Natural killer cell (primary cell): ENCODE data around the gene FARP1. TPM values are rescaled to one million over a fixed set of nuclear protein-coding genes. Genes with fewer than 3 reads are reported as not detected.

Experiments used
- ATAC-seq, 3 donors: fragments of 150-1000 bp in 2 of 3; fragments of 200-7000 bp in 1 of 3; cut with Tn5 transposase; 1 replicate in 1 of 3; 2 replicates in 2 of 3; pipeline ENCODE4 v1.10.0; 2021; ENCODE audit warnings: mild to moderate bottlenecking in 2 of 3, moderate library complexity in 2 of 3
- DNase-seq, 2 donors: peaks; one replicate each; pipeline versions ENCODE4 v3.0.0 to v3.0.0-alpha.2; 2013 to 2021; ENCODE audit warnings: mixed read lengths in 1 of 2
- H3K27ac ChIP-seq: one replicate; pipeline ENCODE4 v1.5.1; 2013; ENCODE audit warnings: mild to moderate bottlenecking, low read length
- H3K27me3 ChIP-seq: one replicate; pipeline ENCODE4 v1.6.1; 2013; ENCODE audit warnings: low read length; ENCODE audit not compliant: control insufficient read depth, insufficient read depth
- H3K36me3 ChIP-seq: one replicate; pipeline ENCODE4 v1.6.1; 2013; ENCODE audit warnings: low read length; ENCODE audit not compliant: control insufficient read depth, insufficient read depth
- H3K4me1 ChIP-seq: one replicate; pipeline ENCODE4 v1.6.1; 2013; ENCODE audit warnings: low read length; ENCODE audit not compliant: control insufficient read depth, insufficient read depth
- H3K4me3 ChIP-seq: one replicate; pipeline ENCODE4 v1.5.1; 2013; ENCODE audit warnings: low read length
- H3K9me3 ChIP-seq: one replicate; pipeline ENCODE4 v1.6.1; 2013; ENCODE audit warnings: low read length; ENCODE audit not compliant: control insufficient read depth, insufficient read depth
- H3K27ac Mint-ChIP-seq, 2 donors: one replicate each; pipeline ENCODE4 v1.8.0; 2022; ENCODE audit warnings: mild to moderate bottlenecking in 2 of 2, mixed read lengths in 2 of 2, moderate library complexity in 1 of 2
- H3K27me3 Mint-ChIP-seq, 2 donors: one replicate each; pipeline ENCODE4 v1.8.0; 2022; ENCODE audit warnings: low read depth in 2 of 2, mixed read lengths in 2 of 2
- H3K36me3 Mint-ChIP-seq: one replicate; pipeline ENCODE4 v1.8.0; 2022; ENCODE audit warnings: mixed read lengths
- H3K4me1 Mint-ChIP-seq, 2 donors: one replicate each; pipeline ENCODE4 v1.8.0; 2022; ENCODE audit warnings: mixed read lengths in 2 of 2
- H3K4me3 Mint-ChIP-seq: one replicate; pipeline ENCODE4 v1.8.0; 2022; ENCODE audit warnings: mild to moderate bottlenecking, moderate library complexity, mixed read lengths
- H3K9me3 Mint-ChIP-seq, 2 donors: one replicate each; pipeline ENCODE4 v1.8.0; 2022; ENCODE audit warnings: mixed read lengths in 2 of 2
- WGBS: methylation state at CpG from one replicate; pipeline ENCODE4 v1.1.7; 2013; ENCODE audit warnings: missing lambda C conversion rate; ENCODE audit not compliant: insufficient coverage; 5-methylcytosine and 5-hydroxymethylcytosine counted together
- intact Hi-C: fragments of 100-400 bp; cut with micrococcal nuclease; formaldehyde crosslinking; loops from one replicate; pipeline ENCODE4 v1.14.2; 2022
- total RNA-seq, 4 donors: library from RNA; stranded (reverse); fragments of 120-200 nt in 1 of 4; gene quantifications; one replicate each; pipeline versions ENCODE4 v1.2.3 to v1.2.4, GENCODE V29; 2013 to 2022
- TF ChIP-seq, protein P1 (sequence below): fragments of 200-600 bp; IDR thresholded peaks from one replicate; pipeline ENCODE4 v1.8.0; 2022; ENCODE audit warnings: antibody characterized with exemption

FARP1 gene
- total RNA-seq, 3 donors from 2014 or later (not counting 1 experiment from before 2014, with no cell fraction given): 0.71 to 1.2 (median 1.1) TPM

DNA sequence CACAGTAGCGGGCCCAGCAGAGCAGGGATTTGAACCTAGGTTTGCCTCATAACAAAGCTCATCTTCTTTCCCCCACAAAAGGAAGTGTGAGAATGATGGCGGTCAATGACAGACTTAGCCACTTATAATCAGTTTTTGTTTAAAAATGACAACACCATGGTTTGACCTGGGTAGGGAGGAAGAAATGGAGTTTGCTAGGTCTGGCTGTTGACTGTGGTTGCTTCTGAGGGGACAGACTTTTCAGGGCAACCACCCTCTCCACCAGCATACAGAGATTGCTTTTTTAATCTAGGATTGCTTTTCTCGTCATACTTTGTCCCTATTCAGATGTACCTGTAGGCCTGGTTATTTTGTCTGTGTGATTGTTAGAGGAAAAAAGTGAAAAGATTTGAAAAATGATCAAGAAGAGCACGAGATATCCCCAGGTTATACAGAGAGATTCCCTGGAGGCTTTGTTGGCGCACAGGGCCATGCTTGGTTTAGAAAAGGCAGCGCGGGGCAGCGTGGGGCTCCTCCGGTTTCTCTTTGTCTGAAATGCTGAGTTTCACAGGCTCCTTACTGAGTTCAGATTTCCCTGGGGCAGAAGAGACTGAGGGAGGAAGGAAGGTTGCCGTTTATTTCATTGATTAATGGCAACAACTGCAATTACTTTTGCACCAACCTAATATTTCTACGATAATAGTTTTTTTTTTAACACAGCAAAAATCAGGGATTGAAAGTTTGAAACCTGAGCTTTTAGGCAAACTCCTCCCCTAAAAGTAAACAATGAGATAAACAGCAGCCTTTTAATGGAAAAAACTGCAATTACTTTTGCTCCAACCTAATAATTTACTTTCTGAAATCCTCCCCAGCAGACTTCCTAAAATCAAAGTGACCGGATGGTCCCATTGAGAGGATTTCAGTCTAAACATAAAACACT lies 131.2 kb downstream of the FARP1 start:
- Mint-ChIP-seq H3K36me3 (no peaks in the 10 kb centered on the region), H3K4me1 (no peaks in the 10 kb centered on the region), H3K27me3 (peaks cover 3 to 5% of the 10 kb centered on the region in 2 donors), H3K27ac (no peak overlapping the region), H3K4me3 (no peak overlapping the region), H3K9me3 (no peaks in the 10 kb centered on the region)
- Histone ChIP-seq H3K9me3 (no peaks in the 10 kb centered on the region), H3K27ac (no peak overlapping the region), H3K27me3 (no peaks in the 10 kb centered on the region), H3K36me3 (no peaks in the 10 kb centered on the region), H3K4me1 (no peaks in the 10 kb centered on the region), H3K4me3 (no peak overlapping the region)
- TF ChIP-seq, protein P1, sequence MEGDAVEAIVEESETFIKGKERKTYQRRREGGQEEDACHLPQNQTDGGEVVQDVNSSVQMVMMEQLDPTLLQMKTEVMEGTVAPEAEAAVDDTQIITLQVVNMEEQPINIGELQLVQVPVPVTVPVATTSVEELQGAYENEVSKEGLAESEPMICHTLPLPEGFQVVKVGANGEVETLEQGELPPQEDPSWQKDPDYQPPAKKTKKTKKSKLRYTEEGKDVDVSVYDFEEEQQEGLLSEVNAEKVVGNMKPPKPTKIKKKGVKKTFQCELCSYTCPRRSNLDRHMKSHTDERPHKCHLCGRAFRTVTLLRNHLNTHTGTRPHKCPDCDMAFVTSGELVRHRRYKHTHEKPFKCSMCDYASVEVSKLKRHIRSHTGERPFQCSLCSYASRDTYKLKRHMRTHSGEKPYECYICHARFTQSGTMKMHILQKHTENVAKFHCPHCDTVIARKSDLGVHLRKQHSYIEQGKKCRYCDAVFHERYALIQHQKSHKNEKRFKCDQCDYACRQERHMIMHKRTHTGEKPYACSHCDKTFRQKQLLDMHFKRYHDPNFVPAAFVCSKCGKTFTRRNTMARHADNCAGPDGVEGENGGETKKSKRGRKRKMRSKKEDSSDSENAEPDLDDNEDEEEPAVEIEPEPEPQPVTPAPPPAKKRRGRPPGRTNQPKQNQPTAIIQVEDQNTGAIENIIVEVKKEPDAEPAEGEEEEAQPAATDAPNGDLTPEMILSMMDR: no peak
- 93% methylated on average over 10 of the region's 12 CpGs for WGBS
- intact Hi-C loops: no loop called here
- DNase-seq (no peak), ATAC-seq (no peak)

DNA sequence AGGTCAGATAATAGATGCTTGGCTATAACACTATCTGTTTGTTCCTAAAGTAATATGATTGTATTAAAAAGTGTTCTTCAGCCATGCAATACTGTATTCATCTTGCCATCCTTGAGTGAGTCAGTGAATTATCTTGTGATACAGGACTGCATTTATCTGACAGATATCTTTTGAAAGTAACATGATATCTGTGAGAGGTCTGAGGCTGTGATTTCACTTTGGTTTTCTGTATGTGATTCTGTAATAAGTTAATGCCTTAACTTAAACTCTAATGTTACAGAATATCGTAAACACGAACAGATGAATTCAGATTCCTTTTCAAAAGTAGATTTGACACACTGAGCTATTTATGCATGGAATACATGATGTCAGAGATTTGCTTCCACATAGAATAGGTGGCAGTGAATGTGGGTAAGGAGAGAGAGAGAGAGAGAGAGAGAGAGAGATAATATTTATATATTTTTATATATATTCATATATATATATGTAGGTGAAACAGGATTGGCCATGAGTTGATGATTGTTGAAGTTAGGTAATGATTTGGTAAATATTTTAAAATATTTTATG lies 132.1 kb downstream of the FARP1 start:
- H3K27ac ChIP-seq: no peak overlapping the region
- Mint-ChIP-seq H3K36me3 (no peaks in the 10 kb centered on the region), H3K27me3 (peaks cover 5 to 6% of the 10 kb centered on the region in 2 donors), H3K4me3 (no peak overlapping the region), H3K9me3 (no peaks in the 10 kb centered on the region), H3K27ac (no peak overlapping the region), H3K4me1 (peaks cover 0 to 4% of the 10 kb centered on the region in 2 donors)
- DNase-seq: no peak
- TF ChIP-seq, protein P1: no peak
- no peaks in the 10 kb centered on the region for H3K36me3 ChIP-seq
- no peak overlapping the region for H3K4me3 ChIP-seq
- no CpG with 5 or more reads among the region's 2 CpGs for WGBS
- no peaks in the 10 kb centered on the region for H3K27me3 ChIP-seq
- intact Hi-C loops: no loop called here
- ATAC-seq: no peak
- peaks cover 4% of the 10 kb centered on the region for H3K4me1 ChIP-seq
- no peaks in the 10 kb centered on the region for H3K9me3 ChIP-seq

DNA sequence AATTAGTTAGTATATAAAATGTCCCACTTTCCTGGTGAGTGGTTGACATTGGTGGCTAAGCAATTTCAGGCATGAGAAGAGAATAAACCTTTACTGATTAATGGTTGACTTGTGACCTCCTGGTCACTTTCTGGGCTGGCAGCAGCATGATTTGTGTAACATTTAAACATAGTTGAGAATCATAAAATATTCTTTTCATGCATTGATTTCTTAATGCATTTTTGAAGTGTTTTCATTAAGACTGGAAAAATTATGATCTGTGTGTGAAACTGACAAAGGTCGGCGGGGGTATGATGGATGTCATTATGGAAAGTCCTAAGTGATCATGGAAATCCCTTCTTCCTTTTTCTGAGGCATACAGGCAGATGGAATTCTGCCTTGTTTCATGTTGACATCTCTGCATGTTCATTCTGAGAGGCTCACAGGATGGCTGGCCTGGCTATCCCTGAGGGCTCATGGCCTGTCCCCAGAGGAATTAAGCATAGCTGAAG lies 132.8 kb downstream of the FARP1 start:
- Mint-ChIP-seq H3K27ac (no peak overlapping the region), H3K9me3 (no peaks in the 10 kb centered on the region), H3K4me1 (peaks cover 0 to 9% of the 10 kb centered on the region in 2 donors), H3K4me3 (no peak overlapping the region), H3K27me3 (peaks cover 10 to 12% of the 10 kb centered on the region in 2 donors), H3K36me3 (no peaks in the 10 kb centered on the region)
- Histone ChIP-seq H3K36me3 (no peaks in the 10 kb centered on the region), H3K27ac (no peak overlapping the region), H3K4me3 (no peak overlapping the region), H3K4me1 (peaks cover 4% of the 10 kb centered on the region), H3K27me3 (no peaks in the 10 kb centered on the region), H3K9me3 (no peaks in the 10 kb centered on the region)
- DNase-seq (no peak), ATAC-seq (no peak)
- intact Hi-C loops: no loop called here
- TF ChIP-seq, protein P1: no peak
- WGBS: 93% methylated on average over 2 of the region's 2 CpGs
